Astrocyte of the spinal cord (primary cell): ENCODE results near the gene C10orf105.

Experiments
- DNase-seq: peaks from one replicate; pipeline ENCODE4 v3.0.0; 2011; ENCODE audit warnings: low read depth, low spot score
- H3K4me3 ChIP-seq: 2 replicates; pipeline ENCODE4 v1.5.1; 2011; ENCODE audit warnings: low read depth, mild to moderate bottlenecking, low read length, moderate library complexity
- in situ Hi-C: cut with HindIII; loops from 2 replicates; pipeline ENCODE4 v1.10.0; 2017; ENCODE audit warnings: low sequenced_read_pairs
- TF ChIP-seq, protein P1 (sequence below): IDR thresholded peaks from 2 replicates; pipeline ENCODE4 v1.5.1; 2012; ENCODE audit warnings: low read depth, mild to moderate bottlenecking, low read length, inconsistent platforms

C10orf105 gene

GRCh38 chr10:71708301-71708703, 11.3 kb downstream of the C10orf105 start:
- in situ Hi-C loops = no loop called here
- TF ChIP-seq, protein P1, sequence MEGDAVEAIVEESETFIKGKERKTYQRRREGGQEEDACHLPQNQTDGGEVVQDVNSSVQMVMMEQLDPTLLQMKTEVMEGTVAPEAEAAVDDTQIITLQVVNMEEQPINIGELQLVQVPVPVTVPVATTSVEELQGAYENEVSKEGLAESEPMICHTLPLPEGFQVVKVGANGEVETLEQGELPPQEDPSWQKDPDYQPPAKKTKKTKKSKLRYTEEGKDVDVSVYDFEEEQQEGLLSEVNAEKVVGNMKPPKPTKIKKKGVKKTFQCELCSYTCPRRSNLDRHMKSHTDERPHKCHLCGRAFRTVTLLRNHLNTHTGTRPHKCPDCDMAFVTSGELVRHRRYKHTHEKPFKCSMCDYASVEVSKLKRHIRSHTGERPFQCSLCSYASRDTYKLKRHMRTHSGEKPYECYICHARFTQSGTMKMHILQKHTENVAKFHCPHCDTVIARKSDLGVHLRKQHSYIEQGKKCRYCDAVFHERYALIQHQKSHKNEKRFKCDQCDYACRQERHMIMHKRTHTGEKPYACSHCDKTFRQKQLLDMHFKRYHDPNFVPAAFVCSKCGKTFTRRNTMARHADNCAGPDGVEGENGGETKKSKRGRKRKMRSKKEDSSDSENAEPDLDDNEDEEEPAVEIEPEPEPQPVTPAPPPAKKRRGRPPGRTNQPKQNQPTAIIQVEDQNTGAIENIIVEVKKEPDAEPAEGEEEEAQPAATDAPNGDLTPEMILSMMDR = peak; percentile 87
- no peak for DNase-seq
- no peak overlapping the region for H3K4me3 ChIP-seq

DNA sequence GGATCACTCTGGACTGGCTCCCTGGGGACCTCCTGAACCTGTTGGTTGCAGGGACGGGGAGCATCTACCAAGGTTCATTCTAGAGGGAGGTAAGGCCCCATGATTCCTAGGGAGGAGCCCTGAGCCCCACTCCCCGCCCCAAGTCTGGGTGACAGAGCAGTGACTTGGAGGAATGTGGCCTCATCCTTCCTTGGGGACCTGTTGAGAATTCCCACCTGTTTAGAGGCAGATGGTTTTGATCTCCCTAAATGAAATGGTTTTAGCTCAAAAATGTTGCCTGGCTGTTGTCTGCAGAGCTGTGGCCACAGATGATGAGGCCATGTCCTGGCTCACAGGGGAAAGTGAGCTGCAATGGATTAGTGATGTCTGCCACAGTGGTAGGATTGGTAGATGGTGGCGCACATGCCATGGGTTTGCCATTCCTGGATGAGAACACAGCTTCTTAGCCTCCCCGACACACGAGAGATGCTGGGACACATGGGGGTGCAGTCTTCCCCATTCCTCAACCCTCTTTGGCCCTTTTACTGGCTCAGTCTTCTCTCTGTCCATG, 12.3 kb downstream of the C10orf105 start:
- DNase-seq = no peak
- H3K4me3 ChIP-seq = no peak overlapping the region
- TF ChIP-seq, protein P1 = no peak
- in situ Hi-C loops = no loop called here

GRCh38 chr10:71706216-71707121, 13.1 kb downstream of the C10orf105 start:
- no peak for DNase-seq
- TF ChIP-seq, protein P1 = no peak
- in situ Hi-C loops = no loop called here
- H3K4me3 ChIP-seq = no peak overlapping the region

GRCh38 chr10:71705582-71705981, 14.0 kb downstream of the C10orf105 start:
- in situ Hi-C loops = no loop called here
- no peak for DNase-seq
- TF ChIP-seq, protein P1 = no peak
- no peak overlapping the region for H3K4me3 ChIP-seq

- in situ Hi-C loops = no loop called here
- TF ChIP-seq, protein P1 = no peak
- DNase-seq = no peak
- H3K4me3 ChIP-seq = no peak overlapping the region
Measured at GRCh38 chr10:71704816-71705215, 14.8 kb downstream of the C10orf105 start.

DNA sequence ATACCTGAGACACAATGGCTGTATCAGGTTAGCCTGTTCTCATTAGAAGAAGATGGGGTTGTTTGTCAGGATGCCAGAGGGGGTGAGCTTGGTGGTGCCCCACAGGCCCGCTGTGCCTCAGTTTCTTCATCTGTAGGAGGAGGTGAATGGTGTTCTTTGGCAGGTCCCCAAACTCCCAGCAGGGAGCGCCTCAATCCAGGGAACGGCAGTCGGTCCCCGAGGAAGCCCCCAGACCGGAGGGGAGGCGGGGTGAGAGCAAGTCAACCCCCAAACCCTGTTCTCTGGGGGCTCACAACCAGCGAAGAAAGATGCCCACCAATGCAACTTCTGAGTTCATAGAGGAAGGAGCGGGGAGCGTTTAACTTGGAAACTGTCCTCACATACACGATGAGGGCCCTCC, 16.0 kb downstream of the C10orf105 start:
- in situ Hi-C loops = no loop called here
- no peak for DNase-seq
- TF ChIP-seq, protein P1 = no peak
- H3K4me3 ChIP-seq = no peak overlapping the region
